ENCODE data around the gene LRBA. TPM values are rescaled to one million over a fixed set of nuclear protein-coding genes. Genes with fewer than 3 reads are reported as not detected.

The LRBA gene
- total RNA-seq, 1 experiment from 2014 or later: 55.3 TPM

DNA sequence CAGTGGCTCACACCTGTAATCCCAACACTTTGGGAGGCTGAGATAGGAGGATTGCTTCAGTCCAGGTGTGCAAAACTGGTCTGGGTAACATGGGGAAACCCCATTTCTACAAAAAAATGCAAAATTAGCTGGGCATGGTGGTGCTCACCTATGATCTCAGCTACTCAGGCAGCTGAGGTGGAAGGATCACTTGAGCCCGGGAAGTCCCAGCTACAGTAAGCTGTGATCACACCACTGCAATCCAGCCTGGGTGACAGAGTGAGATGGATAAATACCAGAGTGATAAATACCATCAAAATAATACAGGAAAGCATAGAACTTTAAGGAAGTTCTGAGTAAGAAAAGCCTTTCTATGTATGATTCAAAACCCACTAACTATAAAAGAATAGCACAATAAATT, 52.8 kb downstream of the LRBA start:
- Mint-ChIP-seq H3K9me3 (peaks cover 25 to 35% of the 10 kb centered on the region in 2 experiments), H3K27me3 (ENCODE audit: low read depth) (no peaks in the 10 kb centered on the region), H3K36me3 (ENCODE audit: insufficient read depth in 1 of 3, low read depth in 3 of 3) (peaks cover 31 to 45% (median 34%) of the 10 kb centered on the region in 3 experiments), H3K4me1 (peaks cover 0 to 4% of the 10 kb centered on the region in 2 experiments; a peak in 1 of 4 replicates), H3K27ac (no peak overlapping the region), H3K4me3 (no peak overlapping the region)
- Histone ChIP-seq H4K5ac (ENCODE audit: insufficient read length, low read depth, low read length) (no peak overlapping the region), H3K27ac (ENCODE audit: insufficient read length, low read depth, low read length) (no peak overlapping the region), H2BK12ac (ENCODE audit: insufficient read length, low read depth, low read length) (no peak overlapping the region), H3K56ac (ENCODE audit: insufficient read length, low read depth, low read length) (no peak overlapping the region), H3K23ac (ENCODE audit: insufficient read length, low read depth, low read length) (no peak overlapping the region), H3K23me2 (ENCODE audit: insufficient read length, low read depth, low read length, poor library complexity, severe bottlenecking) (no peaks in the 10 kb centered on the region), H4K91ac (ENCODE audit: insufficient read length, low read depth, low read length) (no peak overlapping the region), H2BK20ac (ENCODE audit: low read depth, low read length, poor library complexity, severe bottlenecking) (no peak overlapping the region), H2AFZ (ENCODE audit: low read length) (no peak overlapping the region), H2BK5ac (ENCODE audit: insufficient read length, low read length) (no peak overlapping the region), H3K4ac (ENCODE audit: low read depth, low read length) (no peak overlapping the region), H3K4me1 (ENCODE audit: insufficient read depth, low read length) (no peaks in the 10 kb centered on the region), H2BK120ac (ENCODE audit: low read depth, low read length, poor library complexity, severe bottlenecking) (no peak overlapping the region), H3K79me1 (ENCODE audit: insufficient read depth, low read depth, low read length, poor library complexity, severe bottlenecking) (peaks cover 3% of the 10 kb centered on the region), H3K27me3 (ENCODE audit: insufficient read depth, low read length) (no peaks in the 10 kb centered on the region), H3K9ac (ENCODE audit: extremely low read depth, insufficient read length, low read length) (no peak overlapping the region), H3K18ac (ENCODE audit: insufficient read length, low read depth, low read length) (no peak overlapping the region), H4K20me1 (ENCODE audit: control insufficient read depth, insufficient read depth, insufficient read length) (no peaks in the 10 kb centered on the region), H4K8ac (replicated peaks; ENCODE audit: insufficient read length, low read depth, low read length) (no peak overlapping the region), H3K4me2 (ENCODE audit: insufficient read depth, insufficient read length, low read length) (no peak overlapping the region), H3K9me3 (ENCODE audit: control insufficient read depth, low read depth, low read length) (peaks cover 17% of the 10 kb centered on the region), H3K14ac (ENCODE audit: insufficient read depth, low read length) (no peak overlapping the region), H3K79me2 (ENCODE audit: insufficient read depth, low read length) (peaks cover 1% of the 10 kb centered on the region; the same call in 1 of the 2 replicates), H2AK5ac (ENCODE audit: insufficient read length, low read length) (no peak overlapping the region), H3T11ph (ENCODE audit: low read length) (no peak overlapping the region), H2BK15ac (ENCODE audit: low read depth, low read length) (no peak overlapping the region)
- no peak for DNase-seq
- WGBS (ENCODE audit: extremely low coverage, insufficient read length, low lambda C conversion rate): no CpG with 5 or more reads among the region's 1 CpG
- TF ChIP-seq, protein P1, sequence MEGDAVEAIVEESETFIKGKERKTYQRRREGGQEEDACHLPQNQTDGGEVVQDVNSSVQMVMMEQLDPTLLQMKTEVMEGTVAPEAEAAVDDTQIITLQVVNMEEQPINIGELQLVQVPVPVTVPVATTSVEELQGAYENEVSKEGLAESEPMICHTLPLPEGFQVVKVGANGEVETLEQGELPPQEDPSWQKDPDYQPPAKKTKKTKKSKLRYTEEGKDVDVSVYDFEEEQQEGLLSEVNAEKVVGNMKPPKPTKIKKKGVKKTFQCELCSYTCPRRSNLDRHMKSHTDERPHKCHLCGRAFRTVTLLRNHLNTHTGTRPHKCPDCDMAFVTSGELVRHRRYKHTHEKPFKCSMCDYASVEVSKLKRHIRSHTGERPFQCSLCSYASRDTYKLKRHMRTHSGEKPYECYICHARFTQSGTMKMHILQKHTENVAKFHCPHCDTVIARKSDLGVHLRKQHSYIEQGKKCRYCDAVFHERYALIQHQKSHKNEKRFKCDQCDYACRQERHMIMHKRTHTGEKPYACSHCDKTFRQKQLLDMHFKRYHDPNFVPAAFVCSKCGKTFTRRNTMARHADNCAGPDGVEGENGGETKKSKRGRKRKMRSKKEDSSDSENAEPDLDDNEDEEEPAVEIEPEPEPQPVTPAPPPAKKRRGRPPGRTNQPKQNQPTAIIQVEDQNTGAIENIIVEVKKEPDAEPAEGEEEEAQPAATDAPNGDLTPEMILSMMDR (conservative IDR thresholded peaks at IDR 0.05): no peak
